ENCODE results near the gene PAQR4.

PAQR4 gene

DNA sequence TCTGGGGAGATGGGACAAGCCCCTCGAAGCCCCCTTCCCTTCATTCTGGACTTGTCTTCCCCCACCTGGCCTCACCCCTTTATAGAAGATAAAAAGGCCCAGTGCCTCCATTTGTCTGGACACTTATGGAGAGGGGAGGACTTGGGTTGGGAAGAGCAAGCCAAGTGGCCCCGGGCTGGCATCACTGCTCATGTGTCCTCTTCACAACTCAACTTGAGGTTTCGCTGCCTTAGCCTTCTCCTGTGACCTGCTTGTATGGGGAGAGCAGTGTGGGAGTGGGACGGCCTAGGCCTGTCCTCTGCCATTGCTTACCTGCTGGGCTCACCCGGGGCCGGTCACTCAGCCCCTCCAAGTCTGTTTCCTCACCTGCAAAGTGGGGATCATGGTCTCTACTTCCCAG lies 1.4 kb downstream of the PAQR4 start:
- TF ChIP-seq, protein P1, sequence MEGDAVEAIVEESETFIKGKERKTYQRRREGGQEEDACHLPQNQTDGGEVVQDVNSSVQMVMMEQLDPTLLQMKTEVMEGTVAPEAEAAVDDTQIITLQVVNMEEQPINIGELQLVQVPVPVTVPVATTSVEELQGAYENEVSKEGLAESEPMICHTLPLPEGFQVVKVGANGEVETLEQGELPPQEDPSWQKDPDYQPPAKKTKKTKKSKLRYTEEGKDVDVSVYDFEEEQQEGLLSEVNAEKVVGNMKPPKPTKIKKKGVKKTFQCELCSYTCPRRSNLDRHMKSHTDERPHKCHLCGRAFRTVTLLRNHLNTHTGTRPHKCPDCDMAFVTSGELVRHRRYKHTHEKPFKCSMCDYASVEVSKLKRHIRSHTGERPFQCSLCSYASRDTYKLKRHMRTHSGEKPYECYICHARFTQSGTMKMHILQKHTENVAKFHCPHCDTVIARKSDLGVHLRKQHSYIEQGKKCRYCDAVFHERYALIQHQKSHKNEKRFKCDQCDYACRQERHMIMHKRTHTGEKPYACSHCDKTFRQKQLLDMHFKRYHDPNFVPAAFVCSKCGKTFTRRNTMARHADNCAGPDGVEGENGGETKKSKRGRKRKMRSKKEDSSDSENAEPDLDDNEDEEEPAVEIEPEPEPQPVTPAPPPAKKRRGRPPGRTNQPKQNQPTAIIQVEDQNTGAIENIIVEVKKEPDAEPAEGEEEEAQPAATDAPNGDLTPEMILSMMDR (IDR thresholded peaks at IDR 0.05) = no peak

DNA sequence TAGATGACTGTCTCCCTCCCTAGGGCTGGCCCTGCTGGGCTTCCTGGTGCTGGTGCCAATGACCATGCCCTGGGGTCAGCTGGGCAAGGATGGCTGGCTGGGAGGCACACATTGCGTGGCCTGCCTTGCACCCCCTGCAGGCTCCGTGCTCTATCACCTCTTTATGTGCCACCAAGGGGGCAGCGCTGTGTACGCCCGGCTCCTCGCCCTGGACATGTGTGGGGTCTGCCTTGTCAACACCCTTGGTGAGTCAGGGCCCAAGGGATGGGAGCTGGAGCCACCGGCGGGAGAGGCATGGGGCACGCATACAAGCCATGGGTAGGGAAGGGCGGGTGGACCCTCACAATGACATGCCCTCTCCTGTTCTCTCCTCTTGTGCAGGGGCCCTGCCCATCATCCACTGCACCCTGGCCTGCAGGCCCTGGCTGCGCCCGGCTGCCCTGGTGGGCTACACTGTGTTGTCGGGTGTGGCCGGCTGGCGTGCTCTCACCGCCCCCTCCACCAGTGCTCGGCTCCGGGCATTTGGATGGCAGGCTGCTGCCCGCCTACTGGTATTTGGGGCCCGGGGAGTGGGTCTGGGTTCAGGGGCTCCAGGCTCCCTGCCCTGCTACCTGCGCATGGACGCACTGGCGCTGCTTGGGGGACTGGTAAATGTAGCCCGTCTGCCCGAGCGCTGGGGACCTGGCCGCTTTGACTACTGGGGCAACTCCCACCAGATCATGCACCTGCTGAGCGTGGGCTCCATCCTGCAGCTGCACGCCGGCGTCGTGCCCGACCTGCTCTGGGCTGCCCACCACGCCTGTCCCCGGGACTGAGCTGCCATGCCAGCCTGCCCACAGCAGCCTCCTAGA lies 2.2 kb downstream of the PAQR4 start:
- TF ChIP-seq, protein P1 (IDR thresholded peaks at IDR 0.05) = no peak

DNA sequence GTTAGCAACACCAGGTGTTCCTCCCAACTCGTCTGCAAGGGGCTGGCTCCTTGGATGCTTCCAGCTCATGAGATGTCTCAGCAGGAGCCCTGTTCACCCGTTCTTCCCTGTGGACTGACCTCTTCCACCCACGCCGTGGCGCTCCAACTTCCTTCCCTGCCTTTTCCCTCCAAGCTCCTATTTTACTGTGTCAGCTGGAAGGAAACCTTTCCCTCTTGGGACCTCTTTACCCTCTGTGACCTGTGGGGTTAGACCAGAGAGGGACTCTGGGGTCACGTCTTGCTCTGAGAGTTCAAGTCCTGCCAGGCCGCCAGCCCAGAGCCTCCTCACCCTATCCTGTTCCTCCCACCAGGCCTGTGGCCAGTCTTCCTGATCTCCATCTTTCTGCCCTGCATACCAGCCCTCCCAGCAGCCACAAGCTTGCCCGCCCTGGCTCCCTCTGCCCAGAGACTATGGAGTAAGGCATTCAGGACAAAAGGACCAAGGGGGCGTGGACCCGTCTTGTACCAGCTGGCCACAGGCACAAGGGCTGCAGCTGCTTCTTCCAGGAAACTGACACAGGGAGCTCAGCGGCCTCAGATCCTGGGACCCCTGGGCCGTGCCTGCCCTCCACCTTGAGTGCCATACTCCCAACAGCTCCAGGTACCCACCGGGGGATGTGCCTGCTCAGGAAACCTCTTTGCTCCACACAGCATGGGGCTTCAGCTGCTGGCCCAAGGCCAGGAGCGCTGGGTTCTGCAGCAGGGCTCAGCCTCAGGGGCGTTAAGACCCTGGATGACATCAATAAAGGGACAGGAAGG lies 3.0 kb downstream of the PAQR4 start:
- TF ChIP-seq, protein P1 (IDR thresholded peaks at IDR 0.05) = no peak

DNA sequence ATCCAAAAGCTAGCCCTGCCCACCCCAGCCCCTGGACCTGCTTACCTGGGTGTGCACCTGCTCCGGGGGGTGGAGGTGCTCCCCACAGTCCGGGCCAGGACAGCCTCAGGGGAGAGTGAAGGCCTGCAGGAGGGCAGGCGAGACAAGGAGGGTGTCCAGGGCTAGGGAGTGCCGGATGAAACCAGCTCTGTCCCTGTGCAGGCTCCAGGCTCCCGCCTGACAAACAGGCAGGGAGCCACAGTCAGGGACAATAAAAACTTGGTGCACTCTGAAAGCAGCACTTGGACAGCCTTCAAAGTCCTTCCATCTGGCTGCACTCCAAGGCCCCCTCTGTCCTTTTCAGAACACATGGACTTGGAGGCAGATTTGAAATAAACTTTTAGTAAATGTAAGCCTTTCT lies 3.9 kb downstream of the PAQR4 start:
- TF ChIP-seq, protein P1 (IDR thresholded peaks at IDR 0.05) = no peak

DNA sequence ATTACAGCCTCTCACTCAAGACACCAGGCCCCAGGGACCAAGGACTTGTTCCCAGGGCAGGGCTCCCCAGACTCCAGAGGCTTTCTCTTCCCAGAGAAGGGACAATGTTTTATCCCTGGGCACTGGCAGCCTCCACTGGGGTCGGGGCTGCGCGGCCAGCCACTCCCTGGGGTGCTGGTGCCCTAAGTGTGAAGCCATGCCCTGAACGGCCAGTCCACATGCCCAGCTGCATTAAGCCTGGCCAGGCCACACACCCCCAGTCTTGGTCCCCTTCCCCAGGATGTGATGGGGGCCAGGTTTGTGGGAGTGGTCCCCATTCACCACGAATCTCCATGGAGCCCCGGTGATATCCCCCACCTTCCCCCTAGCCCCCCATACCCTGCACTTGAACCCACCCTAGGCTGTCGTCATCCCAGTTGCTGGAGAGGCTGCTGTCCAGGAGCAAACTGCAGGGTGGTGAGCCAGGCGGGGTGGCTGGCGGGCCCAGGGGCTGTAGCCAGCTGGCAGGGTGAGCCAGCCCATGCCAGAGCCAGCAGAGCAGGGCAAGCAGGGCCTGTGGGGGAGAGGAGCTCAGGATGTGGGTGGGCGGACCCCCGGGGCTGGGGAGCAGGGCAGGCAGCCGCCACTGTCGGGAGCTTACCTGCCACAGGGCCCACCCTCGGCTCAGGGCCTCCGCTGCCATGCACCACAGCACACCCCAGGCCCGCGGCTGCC lies 4.6 kb downstream of the PAQR4 start:
- TF ChIP-seq, protein P1 (IDR thresholded peaks at IDR 0.05) = no peak

DNA sequence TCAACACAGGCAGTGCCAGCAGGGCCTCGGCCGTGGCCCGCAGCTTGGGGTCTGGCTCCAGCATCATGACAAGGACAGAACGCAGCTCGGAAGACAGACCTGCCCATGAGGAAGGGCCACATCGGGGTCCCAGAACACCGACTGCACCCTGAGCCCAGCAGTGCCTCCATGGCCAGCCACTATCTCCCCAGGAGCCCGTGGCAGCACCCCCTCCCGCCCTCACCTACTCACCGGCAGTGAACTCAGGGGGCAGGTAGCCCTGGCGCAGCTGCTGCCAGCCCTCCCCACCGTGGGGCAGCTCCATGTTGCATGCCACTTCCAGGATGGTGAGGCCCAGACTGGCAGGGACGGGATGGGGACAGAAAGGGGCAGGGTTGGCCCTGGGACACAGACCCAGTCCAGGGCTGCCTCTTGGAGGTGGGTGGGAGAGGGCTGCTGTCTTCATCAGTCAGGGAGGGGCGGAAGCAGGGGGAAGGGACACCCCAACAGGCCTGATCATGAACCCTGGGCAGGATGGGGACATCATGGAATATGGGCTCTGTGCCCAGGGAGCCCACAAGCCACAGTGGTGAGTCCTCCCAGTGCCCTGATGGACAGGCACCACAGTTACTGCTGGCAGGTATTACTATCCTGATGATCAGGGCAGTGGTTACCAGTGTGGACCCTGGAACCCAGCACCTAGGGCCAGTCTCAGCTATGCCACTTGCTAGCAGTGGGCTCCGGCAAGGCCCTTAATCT lies 5.3 kb downstream of the PAQR4 start:
- TF ChIP-seq, protein P1 (IDR thresholded peaks at IDR 0.05) = no peak

All from LNCAP (cell line).